Right renal cortex interstitium (tissue), 3 donors: ENCODE results near the gene VIL1. TPM values are rescaled to one million over a fixed set of nuclear protein-coding genes. Genes with fewer than 3 reads are reported as not detected.

ENCODE experiments used
- DNase-seq, 3 donors: peaks; one replicate each; pipeline ENCODE4 v3.0.0-alpha.2; 2013; ENCODE audit warnings: low read depth in 3 of 3, low spot score in 2 of 3
- polyA plus RNA-seq, 3 donors: library from polyadenylated mRNA; unstranded; fragments of 120-200 nt; gene quantifications; one replicate each; pipeline ENCODE4 v1.2.1, GENCODE V29; 2013; ENCODE audit not compliant: insufficient read length in 3 of 3

VIL1 gene
- polyA plus RNA-seq, 3 donors = 18.8 to 26.9 (median 25.1) TPM

GRCh38 chr2:218405086-218405745, 13.7 kb upstream of the VIL1 start:
- no peak for DNase-seq

GRCh38 chr2:218405746-218406208, 13.1 kb upstream of the VIL1 start:
- DNase-seq = no peak

DNA sequence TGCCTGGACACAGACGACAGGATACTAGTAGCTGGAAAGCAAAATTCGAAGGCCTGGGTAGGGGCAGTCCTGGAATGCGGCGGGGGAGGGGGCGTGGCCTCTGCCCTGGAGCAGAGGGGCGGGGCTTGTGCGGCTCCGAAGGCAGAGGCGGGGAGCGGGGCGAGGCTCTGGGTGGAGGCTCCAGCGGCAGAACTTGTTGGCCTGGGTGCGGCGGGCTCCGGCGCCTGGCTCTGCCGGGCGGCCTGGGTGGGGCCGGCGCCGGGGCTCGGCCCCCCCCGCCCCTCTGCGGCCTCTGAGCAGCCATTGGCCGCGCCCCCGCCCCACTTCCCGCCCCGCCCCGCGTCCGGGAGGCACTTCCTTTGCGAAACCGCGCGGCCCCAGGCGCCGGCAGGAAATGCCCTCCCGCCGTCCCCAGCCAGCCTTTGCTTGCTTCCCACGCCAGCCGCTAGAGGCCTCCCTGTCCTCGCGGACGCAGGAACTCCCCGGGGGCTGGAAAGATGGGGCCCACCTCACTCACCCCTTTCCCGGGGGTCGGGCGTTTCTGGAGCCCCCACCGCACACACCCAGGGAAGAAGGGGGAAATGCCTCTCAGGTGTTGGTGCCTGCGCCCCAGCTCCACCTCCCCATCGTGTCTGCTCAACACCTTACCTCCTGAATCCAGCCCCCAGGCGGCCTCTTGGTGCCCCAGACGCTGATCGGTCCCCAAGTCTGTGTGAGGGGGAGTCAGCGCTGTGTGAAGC, 12.5 kb upstream of the VIL1 start:
- DNase-seq = peak; percentile 70 to 86 (median 85)

GRCh38 chr2:218406949-218407618, 11.8 kb upstream of the VIL1 start:
- no peak for DNase-seq

DNA sequence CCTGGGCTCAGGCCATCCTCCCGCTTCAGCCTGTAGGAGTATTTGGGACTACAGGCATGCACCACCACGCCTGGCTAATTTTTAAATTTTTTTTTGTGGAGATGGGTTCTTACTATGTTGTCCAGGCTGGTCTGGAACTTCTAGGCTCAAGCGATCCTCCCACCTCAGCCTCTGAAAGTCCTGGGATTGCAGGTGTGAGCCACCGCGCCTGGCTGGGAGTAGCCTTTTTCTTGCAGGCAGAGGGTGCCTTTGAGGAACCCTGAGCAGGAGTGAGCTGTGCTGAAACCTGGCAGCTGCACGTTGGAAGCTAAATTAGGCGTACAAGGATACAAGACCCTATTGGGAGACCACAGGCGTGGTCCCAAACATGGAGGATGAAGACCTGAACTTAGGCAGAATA, 11.2 kb upstream of the VIL1 start:
- DNase-seq = no peak

DNA sequence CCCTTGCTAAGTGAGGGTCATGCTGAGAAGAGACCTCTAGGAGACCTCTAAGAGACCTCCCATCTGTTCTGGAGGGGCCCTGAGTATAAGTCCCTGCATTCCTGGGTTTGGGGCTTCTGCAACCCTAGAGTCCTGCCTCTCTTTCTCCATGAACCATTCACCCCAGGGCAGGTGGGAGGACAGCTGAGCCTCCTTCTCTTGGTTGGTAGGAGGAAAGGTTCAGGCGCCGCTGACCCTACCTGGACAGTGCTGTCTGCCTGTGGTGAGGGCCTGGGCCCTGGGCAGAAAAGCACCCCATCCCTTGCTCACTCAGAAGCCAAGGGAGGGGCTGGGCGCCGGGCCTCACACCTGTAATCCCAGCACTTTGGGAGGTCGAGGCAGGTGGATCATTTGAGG, 604 bp upstream of the VIL1 start:
- no peak for DNase-seq

- DNase-seq = no peak
These were observed 800 bp downstream of the VIL1 start for GRCh38 chr2:218419630-218420216.

GRCh38 chr2:218421027-218421426, 2.1 kb downstream of the VIL1 start:
- no peak for DNase-seq

DNA sequence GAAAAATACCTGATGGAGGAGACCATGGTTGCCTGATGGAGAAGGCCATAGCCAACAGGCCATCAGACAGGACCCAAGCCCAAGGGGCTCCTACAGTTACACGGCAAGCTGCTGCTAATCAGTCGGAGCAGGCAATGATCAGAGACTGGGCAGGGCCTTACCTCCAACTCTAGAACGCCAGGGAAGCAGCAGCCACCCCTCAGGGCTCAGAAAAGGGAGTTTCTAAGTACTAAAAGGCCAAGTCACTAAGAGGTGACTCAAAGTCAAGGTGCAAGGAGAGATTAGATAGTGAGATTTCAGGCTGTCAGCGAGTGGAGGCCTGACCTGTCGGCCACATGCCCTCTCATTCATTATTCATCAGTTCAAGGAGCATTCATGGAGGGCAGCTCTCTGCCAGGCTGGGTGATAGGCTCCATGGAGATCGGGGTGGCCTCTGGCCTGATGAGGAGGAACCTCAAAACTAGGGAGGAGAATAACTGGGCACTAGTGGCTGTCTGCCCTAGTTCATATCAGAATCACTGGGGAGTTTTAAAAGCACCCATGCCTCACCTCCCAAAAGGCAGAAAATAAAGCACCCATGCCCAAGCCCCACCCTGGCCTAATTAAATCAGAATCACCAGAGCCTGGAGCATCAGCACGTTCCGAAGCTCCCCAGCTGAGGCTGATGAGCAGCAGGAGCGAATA, 3.6 kb downstream of the VIL1 start:
- DNase-seq = no peak

DNA sequence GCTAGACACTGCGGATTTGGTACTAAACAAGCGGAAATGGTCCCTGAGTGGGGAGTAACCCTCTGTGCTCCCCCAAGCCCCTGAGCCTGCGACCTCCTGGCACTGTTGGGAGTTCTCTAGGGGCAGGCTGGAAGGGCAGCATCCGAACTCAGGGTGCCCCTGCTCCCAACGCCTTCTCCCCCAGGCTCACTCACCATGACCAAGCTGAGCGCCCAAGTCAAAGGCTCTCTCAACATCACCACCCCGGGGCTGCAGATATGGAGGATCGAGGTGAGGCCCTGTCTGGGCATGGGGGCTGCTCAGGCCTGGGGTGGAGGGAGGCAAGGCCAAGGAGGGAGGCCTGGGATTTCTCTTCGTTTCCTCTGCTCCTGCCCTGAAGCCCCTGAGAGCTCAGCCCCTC, 4.7 kb downstream of the VIL1 start:
- no peak for DNase-seq

- no peak for DNase-seq
These were observed 6.6 kb downstream of the VIL1 start for GRCh38 chr2:218425531-218425930.

DNA sequence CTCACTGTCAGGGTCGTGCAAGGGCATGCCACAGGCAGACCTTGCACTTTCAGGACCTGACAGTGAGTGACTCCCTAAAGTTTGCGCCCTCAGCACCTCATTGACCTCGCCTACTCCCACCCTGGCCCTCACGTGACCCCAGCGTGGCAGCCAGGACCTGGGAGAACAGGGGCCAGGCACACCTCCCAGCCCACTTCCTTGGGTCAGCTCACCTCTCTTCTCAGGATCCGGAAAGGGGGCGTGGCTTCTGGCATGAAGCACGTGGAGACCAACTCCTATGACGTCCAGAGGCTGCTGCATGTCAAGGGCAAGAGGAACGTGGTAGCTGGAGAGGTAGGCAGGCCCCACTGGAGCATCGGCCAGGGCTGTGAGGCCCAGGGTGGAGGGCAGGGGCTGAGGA, 8.8 kb downstream of the VIL1 start:
- no peak for DNase-seq

GRCh38 chr2:218428846-218429558, 10.1 kb downstream of the VIL1 start:
- DNase-seq = no peak

DNA sequence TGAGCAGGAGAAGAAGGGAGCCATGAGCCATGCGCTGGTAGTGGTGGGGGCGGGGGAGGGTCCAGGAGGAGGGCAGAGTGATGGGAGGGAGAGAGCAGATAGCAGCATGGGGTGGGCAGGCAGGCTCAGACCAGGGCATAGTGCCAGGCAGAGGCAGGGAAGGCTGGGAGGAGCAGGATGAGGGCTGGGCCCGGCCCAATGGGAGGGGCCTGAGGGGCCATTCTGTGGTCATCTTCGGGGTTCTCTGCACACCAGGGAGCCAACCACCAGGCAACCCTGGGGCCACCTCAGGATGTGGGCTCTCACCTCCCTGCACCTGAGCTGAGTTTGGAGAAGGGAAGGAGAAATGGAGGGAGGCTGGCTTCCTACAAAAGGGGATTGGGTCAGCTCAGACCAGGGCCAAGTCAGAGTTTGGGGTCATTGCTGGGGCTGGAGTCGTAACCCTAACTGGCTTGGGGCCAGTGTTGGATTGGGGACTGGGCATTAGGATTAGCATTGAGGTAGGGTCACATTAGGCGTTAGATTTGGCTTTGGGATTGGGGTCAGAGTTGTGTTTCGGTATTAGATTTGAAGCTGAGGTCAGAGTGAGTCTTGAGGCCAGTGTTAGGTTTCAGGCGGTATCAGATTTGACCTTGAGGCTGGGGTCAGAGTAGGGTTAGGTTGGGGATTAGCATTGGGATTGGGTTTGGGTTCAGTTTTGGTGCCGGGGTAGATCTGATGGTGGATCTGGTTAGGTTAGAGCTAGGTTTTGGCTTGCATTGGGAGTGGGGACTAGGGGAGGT, 11.2 kb downstream of the VIL1 start:
- DNase-seq = no peak

- no peak for DNase-seq
These were observed 11.8 kb downstream of the VIL1 start for GRCh38 chr2:218430721-218431120.

- DNase-seq = no peak
These were observed 13.0 kb downstream of the VIL1 start for GRCh38 chr2:218431878-218432277.

GRCh38 chr2:218432676-218433365, 13.9 kb downstream of the VIL1 start:
- DNase-seq = no peak

GRCh38 chr2:218434456-218434855, 15.5 kb downstream of the VIL1 start:
- DNase-seq = no peak
